Cardiac muscle cell (in vitro differentiated cells and primary cell): Measurements from ENCODE around the gene SYNE3. TPM values are rescaled to one million over a fixed set of nuclear protein-coding genes. Genes with fewer than 3 reads are reported as not detected.

Source experiments
- DNase-seq, 2 donors: peaks; one replicate each; pipeline versions ENCODE4 v3.0.0 to v3.0.0-alpha.2; 2010 to 2017; ENCODE audit warnings: low read depth in 1 of 2, low spot score in 1 of 2
- H3K27ac ChIP-seq: fragments of 200-600 bp; sonication (generic); 2 replicates; pipeline ENCODE4 v1.5.1; 2016
- H3K27me3 ChIP-seq: fragments of 200-600 bp; sonication (generic); 2 replicates; pipeline ENCODE4 v1.6.0; 2016; ENCODE audit warnings: control low read depth
- H3K36me3 ChIP-seq: fragments of 200-600 bp; sonication (generic); 2 replicates; pipeline ENCODE4 v1.5.1; 2016; ENCODE audit warnings: control low read depth
- H3K4me1 ChIP-seq: fragments of 200-600 bp; sonication (generic); 2 replicates; pipeline ENCODE4 v1.8.1; 2017; ENCODE audit warnings: low read depth, mild to moderate bottlenecking, mixed run types
- H3K4me3 ChIP-seq: fragments of 200-600 bp; sonication (generic); 2 replicates; pipeline ENCODE4 v1.5.1; 2016; ENCODE audit warnings: mild to moderate bottlenecking
- H3K9me3 ChIP-seq: fragments of 200-600 bp; sonication (generic); 2 replicates; pipeline ENCODE4 v1.5.1; 2017; ENCODE audit warnings: low read depth, mild to moderate bottlenecking, control low read depth
- CTCF ChIP-seq: IDR thresholded peaks from 2 replicates; pipeline ENCODE4 v1.5.1; 2012; ENCODE audit warnings: low read depth, mild to moderate bottlenecking, low read length
- polyA plus RNA-seq: library from polyadenylated mRNA; unstranded; fragments of >200 nt; fragmentation: Nextera tagmentation; extraction: Ambion mirVana; gene quantifications from 2 replicates; pipeline ENCODE4 v1.2.1, GENCODE V29; 2016
- total RNA-seq: library from RNA; depleted of rRNA; stranded (reverse); fragments of >200 nt; gene quantifications from 2 replicates; pipeline ENCODE4 v1.2.3, GENCODE V29; 2016

SYNE3 gene
- total and polyA plus RNA-seq, 2 experiments from 2014 or later, result 0.09 to 2.0 TPM

GRCh38 chr14:95557832-95558231, 41.4 kb upstream of the SYNE3 start:
- no peak for TF ChIP-seq CTCF
- Histone ChIP-seq H3K4me3 (no peak overlapping the region), H3K36me3 (no peaks in the 10 kb centered on the region), H3K4me1 (no peaks in the 10 kb centered on the region), H3K27me3 (peaks cover 4% of the 10 kb centered on the region), H3K9me3 (no peaks in the 10 kb centered on the region), H3K27ac (no peak overlapping the region)
- DNase-seq, result no peak

GRCh38 chr14:95557291-95557690, 40.8 kb upstream of the SYNE3 start:
- H3K9me3 ChIP-seq, result no peaks in the 10 kb centered on the region
- no peak for TF ChIP-seq CTCF
- no peak overlapping the region for H3K27ac ChIP-seq
- no peak overlapping the region for H3K4me3 ChIP-seq
- peaks cover 4% of the 10 kb centered on the region for H3K27me3 ChIP-seq
- H3K4me1 ChIP-seq, result no peaks in the 10 kb centered on the region
- no peaks in the 10 kb centered on the region for H3K36me3 ChIP-seq
- DNase-seq, result no peak

- no peaks in the 10 kb centered on the region for H3K27me3 ChIP-seq
- no peak for DNase-seq
- H3K9me3 ChIP-seq, result no peaks in the 10 kb centered on the region
- no peaks in the 10 kb centered on the region for H3K36me3 ChIP-seq
- H3K27ac ChIP-seq, result no peak overlapping the region
- no peaks in the 10 kb centered on the region for H3K4me1 ChIP-seq
- TF ChIP-seq CTCF, result no peak
- no peak overlapping the region for H3K4me3 ChIP-seq
Measured at GRCh38 chr14:95555053-95555452, 38.6 kb upstream of the SYNE3 start.

DNA sequence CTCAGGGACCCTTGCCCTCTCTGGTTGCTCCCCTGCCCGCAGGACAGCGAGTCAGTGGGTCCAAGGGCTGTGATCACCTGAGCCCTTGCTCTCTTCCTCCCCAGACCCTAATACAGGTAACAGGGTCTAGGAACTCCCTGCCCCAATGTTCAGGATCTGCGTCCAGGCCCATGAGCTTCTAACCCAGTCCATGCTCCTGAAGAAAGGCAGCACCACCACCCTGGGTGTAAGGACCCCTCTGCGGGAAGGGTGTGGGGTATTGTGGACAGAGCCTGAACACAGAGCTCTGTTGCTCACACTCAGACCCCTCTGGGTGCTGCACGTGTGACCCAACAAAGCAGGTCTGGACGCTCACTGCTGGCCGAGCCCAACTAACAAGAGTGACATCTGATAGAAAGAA, 36.7 kb upstream of the SYNE3 start:
- H3K27me3 ChIP-seq, result no peaks in the 10 kb centered on the region
- no peak overlapping the region for H3K27ac ChIP-seq
- no peak for DNase-seq
- TF ChIP-seq CTCF, result no peak
- no peaks in the 10 kb centered on the region for H3K36me3 ChIP-seq
- H3K4me1 ChIP-seq, result no peaks in the 10 kb centered on the region
- H3K4me3 ChIP-seq, result no peak overlapping the region
- H3K9me3 ChIP-seq, result no peaks in the 10 kb centered on the region

DNA sequence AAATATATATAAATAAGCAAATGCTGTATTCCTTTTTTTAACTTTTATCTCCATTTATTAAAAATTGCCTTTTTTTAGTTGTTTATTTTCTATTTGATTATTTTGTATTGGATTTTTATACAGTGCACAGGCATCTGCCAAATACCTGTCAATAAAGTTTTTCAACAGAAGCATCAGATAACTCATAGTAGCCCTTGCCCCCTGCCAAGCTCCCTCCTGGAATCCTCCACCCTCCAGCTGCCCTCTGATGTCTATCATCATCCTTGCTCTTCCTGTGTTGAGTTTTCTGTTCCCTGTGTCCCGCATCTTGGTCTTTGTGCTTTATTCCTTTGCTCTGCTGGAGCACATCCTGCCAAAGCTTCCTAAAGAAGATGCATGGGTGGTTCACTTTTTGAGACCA, 35.0 kb upstream of the SYNE3 start:
- no peaks in the 10 kb centered on the region for H3K4me1 ChIP-seq
- H3K36me3 ChIP-seq, result no peaks in the 10 kb centered on the region
- no peak overlapping the region for H3K27ac ChIP-seq
- TF ChIP-seq CTCF, result no peak
- no peaks in the 10 kb centered on the region for H3K27me3 ChIP-seq
- DNase-seq, result no peak
- no peaks in the 10 kb centered on the region for H3K9me3 ChIP-seq
- H3K4me3 ChIP-seq, result no peak overlapping the region
